ENCODE data around the gene MTG2.

MTG2 gene

DNA sequence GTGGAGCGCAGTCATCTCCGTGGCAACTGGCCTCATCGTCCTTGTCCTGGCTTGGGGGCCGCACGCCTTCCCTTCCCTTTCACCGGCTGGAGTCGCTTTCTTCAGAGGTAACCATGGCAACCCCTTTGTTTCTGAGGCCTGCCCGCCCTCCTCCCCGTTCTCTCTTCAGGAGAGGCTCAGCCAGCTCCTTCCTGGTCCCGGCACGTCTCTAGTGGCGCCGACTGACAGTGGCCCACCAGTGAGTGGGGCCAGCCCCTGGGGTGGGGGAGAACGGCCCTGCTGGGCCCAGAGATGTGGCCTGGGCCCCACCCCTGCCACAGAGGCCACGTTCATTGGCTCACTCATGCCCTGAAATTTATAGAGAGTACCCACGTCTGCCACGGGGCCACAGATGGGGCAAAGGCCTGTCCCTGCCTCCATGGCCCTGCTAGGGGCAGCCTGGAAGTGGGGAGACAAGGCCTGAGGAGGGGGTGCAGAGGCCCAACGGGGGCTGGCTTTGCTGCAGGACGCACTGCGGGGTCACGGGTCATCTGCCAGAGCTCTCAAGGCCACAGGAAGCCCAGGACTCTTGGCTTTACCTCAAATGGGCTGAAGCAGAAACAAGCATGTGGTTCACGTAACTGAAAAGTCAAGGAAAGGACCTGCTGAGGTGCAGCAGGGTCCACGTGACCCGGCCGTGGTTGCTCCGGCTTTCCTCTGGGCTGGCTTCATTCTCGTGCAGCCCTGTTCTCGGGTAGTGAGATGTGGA is 54.1 kb downstream of the MTG2 start:
- no peak for DNase-seq

GRCh38 chr20:62237514-62237800 is 54.6 kb downstream of the MTG2 start:
- no peak for DNase-seq

GRCh38 chr20:62237801-62238568 is 55.2 kb downstream of the MTG2 start, which contains the start of gene OSBPL2:
OSBPL2 (plus strand) TSS chr20:62238521; CDS start chr20:62256185, 17,664 bp downstream.
- DNase-seq: peak; percentile 100

DNA sequence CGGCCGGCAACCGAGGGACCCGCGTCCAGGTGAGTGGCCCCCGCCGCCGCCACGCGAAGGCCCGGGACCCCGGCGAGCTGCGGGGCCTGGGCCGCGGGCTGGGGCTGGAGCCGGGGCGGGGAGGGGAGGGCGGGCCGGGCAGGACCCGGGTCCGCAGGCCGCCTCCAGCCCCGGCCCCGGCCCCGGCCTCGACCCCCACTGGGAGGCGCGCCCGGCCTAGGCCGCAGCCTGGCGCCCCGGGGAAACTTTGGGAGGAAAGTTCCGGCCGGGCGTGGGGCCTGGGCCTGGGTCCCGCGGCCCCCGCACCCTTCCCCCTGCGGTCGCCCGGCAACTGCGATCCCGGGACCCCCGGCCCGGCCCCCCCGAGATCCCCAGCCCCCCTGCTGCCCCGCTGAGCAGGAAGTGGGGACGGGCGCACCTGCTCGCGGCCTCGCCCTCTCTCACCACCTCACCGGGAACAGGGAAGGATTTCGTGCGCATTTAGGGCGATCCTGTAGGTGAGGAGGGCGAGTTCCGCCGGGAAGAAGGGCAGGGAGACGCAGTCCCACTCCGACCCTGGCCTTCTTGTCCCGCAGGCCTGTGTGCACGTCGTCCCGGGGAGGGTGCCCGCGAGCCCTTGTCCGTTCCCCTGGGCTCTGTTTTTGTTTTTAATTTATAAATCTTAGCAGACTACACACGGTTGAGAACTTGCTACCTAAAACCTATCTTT is 55.9 kb downstream of the MTG2 start:
- DNase-seq: no peak

GRCh38 chr20:62239278-62239879 is 56.6 kb downstream of the MTG2 start:
- DNase-seq: no peak

GRCh38 chr20:62240020-62240685 is 57.3 kb downstream of the MTG2 start:
- no peak for DNase-seq

GRCh38 chr20:62241506-62241905 is 58.7 kb downstream of the MTG2 start:
- no peak for DNase-seq

DNA sequence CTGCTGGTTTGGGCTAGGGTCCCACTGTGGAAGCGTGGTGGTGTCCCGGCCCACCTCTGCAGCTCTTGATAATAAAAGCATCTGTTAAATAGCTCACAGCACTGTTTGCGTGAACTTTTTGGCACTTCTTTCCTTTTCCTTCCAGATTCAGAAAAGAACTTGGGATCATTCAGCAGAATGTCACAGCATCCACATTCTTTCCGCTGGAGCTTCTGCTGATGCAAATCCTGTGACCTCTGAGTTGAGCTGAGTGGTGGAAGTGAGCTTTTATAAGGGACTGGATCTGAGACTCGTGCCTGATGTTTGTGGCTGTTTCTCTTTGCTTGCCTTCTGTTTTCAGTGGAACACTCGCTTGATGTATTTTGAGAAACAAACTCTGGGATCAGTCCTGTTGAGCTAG is 59.3 kb downstream of the MTG2 start:
- no peak for DNase-seq

GRCh38 chr20:62243106-62243505 is 60.3 kb downstream of the MTG2 start:
- DNase-seq: no peak

DNA sequence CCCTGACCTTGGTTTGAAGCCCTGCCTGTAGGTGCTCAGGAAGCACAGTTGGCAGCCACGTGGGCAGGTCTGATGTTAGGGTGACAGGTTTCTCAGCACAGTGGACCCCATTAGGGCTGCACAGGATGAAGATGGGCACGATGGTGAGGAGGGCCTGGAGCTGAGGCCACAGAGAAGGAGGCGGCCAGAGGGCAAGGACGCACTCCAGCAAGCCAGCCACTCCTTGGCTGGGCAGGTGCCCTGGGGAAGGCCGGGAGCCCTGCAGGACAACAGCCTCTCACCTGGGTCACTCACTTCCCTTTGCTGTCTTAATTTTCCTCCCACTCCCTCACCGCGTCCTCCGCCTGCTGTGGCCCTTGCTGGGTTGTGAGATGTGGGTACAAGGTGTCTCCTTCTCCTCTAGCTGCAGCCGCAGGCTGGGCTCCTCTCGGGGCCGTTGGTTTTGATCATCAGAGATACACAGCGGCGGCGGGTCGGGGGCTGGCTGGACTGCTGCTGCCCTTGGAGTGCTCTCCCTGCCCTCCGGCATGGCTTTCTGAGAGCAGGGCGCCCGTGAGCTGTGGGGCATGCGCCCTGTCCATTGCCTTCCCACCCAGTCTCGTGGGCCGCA is 61.2 kb downstream of the MTG2 start:
- DNase-seq: no peak

DNA sequence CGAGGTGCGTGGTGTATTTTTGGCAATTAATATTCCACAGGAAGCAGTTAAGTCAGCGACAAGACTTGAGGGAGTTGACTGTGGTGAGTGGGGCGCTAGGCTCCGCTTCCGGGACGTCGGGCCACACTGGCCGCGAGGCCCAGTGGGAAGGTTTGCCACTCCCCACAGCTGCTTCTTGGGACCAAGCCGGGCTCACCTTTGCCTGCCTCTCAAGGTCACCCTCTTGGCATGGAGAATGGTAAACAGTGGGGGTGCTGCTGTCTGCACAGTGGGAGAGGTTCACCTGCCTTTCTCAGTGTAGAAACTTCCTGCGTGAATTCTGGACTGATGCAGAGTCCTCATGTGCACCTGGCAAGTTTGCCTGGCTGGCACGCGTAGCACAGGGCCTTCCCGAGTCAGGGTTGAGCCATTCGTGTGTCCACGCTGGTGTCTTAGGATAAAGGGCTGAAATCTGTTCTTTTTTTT is 61.8 kb downstream of the MTG2 start:
- DNase-seq: no peak

DNA sequence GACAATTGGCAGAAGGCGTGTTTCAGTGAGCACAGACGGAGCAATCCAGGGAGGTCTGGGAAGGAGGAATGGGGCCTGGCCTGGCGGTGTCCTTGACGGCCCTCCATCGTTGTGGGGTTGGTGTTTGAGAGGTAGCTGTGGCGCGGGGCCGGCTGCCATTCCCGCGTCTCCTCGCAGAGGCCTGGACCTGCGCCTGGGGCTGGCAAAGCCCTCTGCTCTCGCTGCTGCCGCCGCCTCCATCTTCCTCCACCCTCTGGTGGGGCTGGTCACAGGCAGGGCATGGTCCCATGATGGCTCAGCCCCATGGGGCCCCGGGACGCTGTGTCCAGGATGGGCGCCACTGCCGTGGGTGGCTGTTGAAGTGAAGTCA is 63.1 kb downstream of the MTG2 start:
- DNase-seq: no peak

- no peak for DNase-seq
Measured at GRCh38 chr20:62246431-62246830, 63.6 kb downstream of the MTG2 start.

DNA sequence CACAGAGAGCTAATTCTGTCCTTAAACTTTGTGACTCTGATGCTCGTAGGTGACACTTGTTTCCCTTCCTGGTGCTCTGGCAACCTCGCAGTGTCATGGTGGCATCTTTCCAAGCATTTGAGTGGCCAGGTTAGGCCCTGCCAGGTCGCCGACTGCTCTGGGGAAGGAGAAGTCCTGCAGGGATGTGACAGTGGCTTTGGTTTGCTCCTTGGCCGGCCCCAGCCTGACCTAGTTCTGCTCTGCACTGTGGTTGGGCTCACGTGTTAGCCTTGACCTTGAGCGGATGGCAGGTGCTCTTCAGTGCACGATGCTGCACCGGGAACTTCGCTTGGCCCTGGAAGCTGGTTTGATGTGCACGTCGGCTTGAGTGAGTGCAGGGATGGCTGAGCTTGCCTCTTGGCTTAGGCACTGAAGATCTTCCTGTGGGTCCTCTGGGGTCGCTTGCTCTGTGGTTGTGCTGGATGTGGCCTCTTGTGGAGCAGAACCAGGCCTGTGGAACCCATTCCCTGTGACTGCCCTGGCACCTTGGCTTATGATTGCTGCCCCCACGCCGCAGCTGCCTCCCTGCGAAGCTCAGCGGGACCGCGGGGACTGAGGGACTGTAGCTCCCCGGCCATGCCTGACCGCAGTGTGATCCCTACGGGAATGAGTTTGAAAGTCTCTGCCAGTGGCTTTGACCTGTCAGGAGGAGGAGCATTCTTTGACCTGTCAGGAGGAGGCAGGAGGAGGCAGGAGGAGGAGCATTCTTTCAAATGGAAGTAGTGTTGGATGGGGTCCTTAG is 64.2 kb downstream of the MTG2 start:
- DNase-seq: no peak

GRCh38 chr20:62248890-62249560 is 66.2 kb downstream of the MTG2 start:
- no peak for DNase-seq

GRCh38 chr20:62252342-62252966 is 69.6 kb downstream of the MTG2 start:
- no peak for DNase-seq
